NCI-H524 (cell line): ENCODE measurements around the gene ASCL2.

Experiments
- DNase-seq, 2 experiments: peaks; one replicate each; lab custom pipeline; 2025; lab: John Stamatoyannopoulos, UW

The ASCL2 gene

DNA sequence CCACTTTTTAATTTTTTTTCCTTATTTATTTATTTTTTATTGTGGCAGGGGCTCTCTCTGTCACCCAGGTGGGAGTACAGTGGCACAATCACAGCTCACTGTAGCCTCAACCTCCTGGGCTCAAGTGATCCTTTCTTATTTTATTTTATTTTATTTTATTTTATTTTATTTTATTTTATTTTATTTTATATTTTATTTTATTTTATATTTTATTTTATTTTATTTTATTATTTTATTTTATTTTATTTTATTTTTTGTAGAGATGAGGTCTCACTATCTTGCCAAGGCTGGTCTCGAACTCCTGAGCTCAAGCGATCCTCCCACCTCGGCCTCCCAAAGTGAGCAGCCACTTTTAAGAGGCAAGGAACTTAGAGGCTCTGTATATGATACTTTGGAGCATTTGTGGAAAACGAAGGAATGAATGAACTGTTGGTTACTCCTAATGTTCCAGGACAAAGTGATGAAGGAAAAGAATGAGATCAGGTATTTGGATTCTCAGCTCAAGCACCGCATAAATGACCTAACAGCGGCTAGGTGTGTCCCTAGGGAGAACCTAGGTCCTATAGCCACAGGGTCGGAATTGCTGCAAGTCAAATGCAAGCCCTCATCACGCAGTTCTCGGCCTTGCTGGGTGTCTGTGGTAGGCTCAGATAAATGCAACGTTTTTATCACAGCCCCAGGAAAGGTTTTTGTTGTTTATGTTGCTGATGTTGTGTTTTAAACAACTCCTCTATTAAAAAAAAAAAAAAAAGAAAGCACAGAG lies 36.5 kb downstream of the ASCL2 start:
- no peak for DNase-seq

GRCh38 chr11:2229713-2230297 lies 40.6 kb downstream of the ASCL2 start:
- DNase-seq, result no peak

- DNase-seq, result no peak
Observed at GRCh38 chr11:2224254-2224653, 46.1 kb downstream of the ASCL2 start.

DNA sequence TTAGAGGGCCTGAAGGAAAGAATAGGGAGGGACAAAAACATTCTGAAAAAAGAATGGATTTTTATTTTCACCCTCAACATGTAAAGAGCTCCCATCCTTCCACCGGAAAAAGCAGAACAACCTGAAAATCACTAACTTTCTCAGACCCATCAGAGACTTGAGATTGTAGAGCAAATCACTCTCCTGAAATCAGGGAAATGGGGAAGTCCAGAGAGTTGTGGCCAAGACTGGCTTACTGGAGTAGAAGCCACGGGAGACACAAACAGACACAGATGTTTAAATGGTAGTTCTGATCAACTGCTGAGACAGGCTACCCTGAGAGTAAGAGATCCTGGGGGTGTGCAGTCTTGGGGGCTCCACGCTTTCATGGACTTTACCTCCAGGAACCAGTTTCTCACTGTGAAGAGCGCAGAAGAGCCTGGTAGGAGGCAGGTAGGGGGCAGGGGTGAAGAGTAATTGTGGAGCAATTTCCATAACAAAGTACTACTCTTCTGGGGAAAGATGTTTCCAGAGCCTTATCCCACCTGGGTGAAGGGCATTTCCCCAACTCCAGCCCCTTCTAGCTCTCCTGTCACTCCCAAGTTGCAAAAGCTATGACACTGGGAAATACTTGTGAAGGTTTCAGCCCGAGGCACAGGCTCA lies 47.1 kb downstream of the ASCL2 start:
- no peak for DNase-seq

- DNase-seq, result no peak
Observed at GRCh38 chr11:2222451-2222850, 47.9 kb downstream of the ASCL2 start.

DNA sequence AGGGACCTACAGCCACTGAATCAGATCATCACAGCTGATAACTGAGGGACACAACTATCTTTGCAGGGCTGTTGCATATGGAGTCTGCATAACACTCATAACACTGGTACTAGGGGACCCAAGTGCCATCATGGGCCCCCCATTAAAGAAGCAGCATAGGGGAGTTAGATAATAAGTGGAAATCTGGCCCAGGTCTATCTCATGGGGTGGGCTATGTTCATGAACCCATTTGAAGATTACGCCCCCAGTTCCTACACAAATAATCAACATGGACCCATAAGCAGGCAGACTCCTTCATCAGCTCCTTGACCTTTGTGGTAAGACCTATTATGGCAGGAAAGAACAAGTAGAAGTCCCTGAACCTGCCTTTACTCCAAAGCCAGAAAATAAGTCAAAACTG lies 48.8 kb downstream of the ASCL2 start:
- no peak for DNase-seq

DNA sequence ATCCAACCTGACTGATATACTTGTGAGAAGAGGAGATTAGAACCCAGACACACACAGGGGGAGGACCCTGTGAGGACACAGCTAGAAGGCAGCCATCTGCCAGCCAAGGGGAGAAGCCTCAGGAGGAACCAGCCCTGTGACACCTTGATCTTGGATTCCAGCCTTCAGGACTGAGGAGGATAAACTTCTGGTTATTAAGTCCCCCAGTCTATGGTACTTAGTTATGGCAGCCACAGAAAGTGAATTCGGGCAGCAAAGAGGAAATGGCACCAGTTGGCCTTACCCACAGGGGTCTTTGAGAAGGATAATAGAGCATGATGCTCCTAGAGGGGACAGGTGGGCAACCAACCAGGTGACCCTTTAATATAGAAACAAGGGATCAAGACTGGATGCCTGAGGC lies 49.4 kb downstream of the ASCL2 start:
- DNase-seq, result no peak

- no peak for DNase-seq
Observed at GRCh38 chr11:2220173-2220771, 50.1 kb downstream of the ASCL2 start.

DNA sequence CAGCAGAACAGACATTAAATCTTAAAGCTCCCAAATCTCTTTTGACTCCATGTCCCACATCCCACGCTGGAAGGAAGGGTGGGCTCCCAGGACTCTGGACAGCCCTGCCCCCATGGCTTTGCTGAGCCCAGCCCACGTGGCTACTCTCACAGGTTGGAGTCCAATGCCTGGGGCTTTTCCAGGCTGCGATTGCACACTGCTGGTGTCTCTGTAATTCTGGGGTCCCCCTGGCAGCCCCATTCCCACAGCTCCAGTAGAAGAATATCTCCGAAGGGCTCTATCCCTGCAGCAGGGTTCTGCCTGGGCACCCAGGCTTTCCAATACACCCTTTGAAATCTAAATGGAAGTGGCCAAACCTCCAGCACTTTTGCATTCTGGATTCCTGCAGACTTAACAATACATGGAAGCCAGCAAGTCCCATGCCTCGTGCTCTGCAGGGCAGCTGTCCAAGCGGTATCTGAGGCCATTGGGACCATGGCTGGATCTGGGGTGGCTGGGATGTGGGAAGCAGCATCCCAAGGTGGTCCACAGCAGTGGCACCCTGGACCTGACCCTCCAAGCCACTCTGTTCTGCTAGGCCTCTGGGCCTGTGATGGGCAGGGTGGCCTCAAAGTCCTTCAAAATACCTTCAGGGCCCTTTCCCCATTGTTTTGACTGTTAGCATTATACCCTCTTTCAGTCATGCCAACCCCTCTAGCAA lies 50.9 kb downstream of the ASCL2 start:
- DNase-seq, result no peak
